Ovary (tissue), 9 donors: ENCODE data around the gene NEURL3. TPM values are rescaled to one million over a fixed set of nuclear protein-coding genes. Genes with fewer than 3 reads are reported as not detected.

Source experiments
- DNase-seq, 5 donors: peaks; one replicate each; pipeline ENCODE4 v3.0.0-alpha.2; 2019 to 2020
- H3K27ac ChIP-seq, 2 donors: fragments of 200-600 bp; one replicate each; pipeline versions ENCODE4 v1.5.1 to v1.8.0; 2019 to 2022
- H3K27me3 ChIP-seq: fragments of 200-600 bp; one replicate; pipeline ENCODE4 v1.8.0; 2022
- H3K36me3 ChIP-seq: fragments of 200-600 bp; sonication (generic); one replicate; pipeline ENCODE4 v1.5.1; 2019
- H3K4me1 ChIP-seq: one replicate; pipeline ENCODE4 v1.8.1; 2013; ENCODE audit warnings: mild to moderate bottlenecking, moderate library complexity; ENCODE audit not compliant: insufficient read depth
- H3K4me3 ChIP-seq: fragments of 200-600 bp; sonication (generic); one replicate; pipeline ENCODE4 v1.5.1; 2017
- H3K9me3 ChIP-seq, 2 donors: fragments of 200-600 bp in 1 of 2; sonication (generic) in 1 of 2; one replicate each; pipeline versions ENCODE4 v1.5.1 to v1.8.1; 2013 to 2019; ENCODE audit warnings: mild to moderate bottlenecking in 1 of 2, moderate library complexity in 1 of 2
- EP300 ChIP-seq: sonication (generic); formaldehyde crosslinking; IDR thresholded peaks from one replicate; pipeline ENCODE4 v1.6.1; 2017; ENCODE audit warnings: antibody characterized with exemption
- POLR2A ChIP-seq: fragments of 450-650 bp; IDR thresholded peaks from one replicate; pipeline ENCODE4 v1.6.1; 2017; ENCODE audit warnings: antibody characterized with exemption, mild to moderate bottlenecking, moderate library complexity
- WGBS, 3 donors: extraction: QIAGEN DNeasy Blood & Tissue Kit in 1 of 3; methylation state at CpG; one replicate each; pipeline versions ENCODE4 v1.1.5 to v1.1.7; 2013 to 2017; 5-methylcytosine and 5-hydroxymethylcytosine counted together
- intact Hi-C, 4 donors: fragments of 100-400 bp; cut with DNase I; formaldehyde crosslinking; loops; one replicate each; pipeline versions ENCODE4 v1.11.0 to v1.15.1; 2022 to 2023
- polyA plus RNA-seq, 2 donors: library from polyadenylated mRNA; stranded (reverse); fragments of 200-250 nt in 1 of 2; fragments of 350-450 nt in 1 of 2; fragmentation: Illumina TruSeq in 1 of 2; extraction: RNeasy Lipid Tissue Mini Kit (QIAGEN cat#74804) in 1 of 2; gene quantifications; one replicate each; pipeline ENCODE4 v1.2.3, GENCODE V29; 2013 to 2014
- total RNA-seq, 7 donors: library from RNA; depleted of rRNA in 2 of 7; stranded (reverse); fragments of >200 nt in 2 of 7; fragmentation: NEBNext Ultra II Directional in 3 of 7; extraction: Animal tissue kit (Norgen Biotek cat#: 25700) in 3 of 7; gene quantifications; one replicate each; pipeline versions ENCODE4 v1.1.0 to v1.2.4, GENCODE V29; 2016 to 2023
- TF ChIP-seq, protein P1 (sequence below), 3 donors: fragments of 450-650 bp in 2 of 3; fragments of 200-600 bp in 1 of 3; IDR thresholded peaks; one replicate each; pipeline versions ENCODE4 v1.5.1 to v1.8.0; 2016 to 2022; ENCODE audit warnings: antibody characterized with exemption in 3 of 3, mild to moderate bottlenecking in 1 of 3
- donor health status: DM: no; HTN: no; CAD: no; lungs with moderate emphysema.
- donor health status: DM: no; HTN: no; CAD: no.
- donor health status: Bipolar disorder and iron deficiency.
- donor health status: DM: yes; HTN: yes; CAD: no.
- donor health status: DM: no; HTN: no; CAD: no.
- donor health status: DM: yes; HTN: yes; CAD: no.

Gene NEURL3
- total and polyA plus RNA-seq, 9 donors = 0.06 TPM; not detected in 8

DNA sequence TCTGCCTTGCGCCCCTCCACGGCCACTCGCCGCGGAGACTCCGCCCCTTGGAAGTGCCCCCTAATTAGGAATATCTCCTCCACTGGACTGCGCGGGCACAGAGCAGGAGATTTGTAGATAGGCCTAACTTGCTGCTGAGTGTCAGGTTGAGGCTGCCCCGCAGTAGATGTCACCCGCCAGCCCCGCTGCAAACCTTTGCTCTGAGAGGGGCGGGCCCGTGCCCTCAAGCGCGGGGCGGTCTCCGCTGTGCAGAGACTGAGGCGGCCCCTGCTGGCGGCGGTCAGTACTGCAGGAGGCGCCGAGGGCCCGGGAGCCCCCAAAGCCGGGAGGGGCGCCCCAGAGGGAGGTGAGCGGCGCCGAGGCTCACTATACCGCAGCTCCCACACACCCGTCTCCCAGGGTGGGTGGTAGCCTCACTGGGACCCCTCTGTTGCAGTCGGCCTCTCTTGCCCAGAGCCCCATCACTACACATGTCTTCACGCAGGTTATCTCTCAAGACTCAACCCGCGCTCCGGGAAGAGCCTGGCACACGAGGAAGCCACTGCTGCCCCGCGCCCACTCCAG, 2.9 kb upstream of the NEURL3 start:
- TF ChIP-seq POLR2A = no peak
- TF ChIP-seq, protein P1, sequence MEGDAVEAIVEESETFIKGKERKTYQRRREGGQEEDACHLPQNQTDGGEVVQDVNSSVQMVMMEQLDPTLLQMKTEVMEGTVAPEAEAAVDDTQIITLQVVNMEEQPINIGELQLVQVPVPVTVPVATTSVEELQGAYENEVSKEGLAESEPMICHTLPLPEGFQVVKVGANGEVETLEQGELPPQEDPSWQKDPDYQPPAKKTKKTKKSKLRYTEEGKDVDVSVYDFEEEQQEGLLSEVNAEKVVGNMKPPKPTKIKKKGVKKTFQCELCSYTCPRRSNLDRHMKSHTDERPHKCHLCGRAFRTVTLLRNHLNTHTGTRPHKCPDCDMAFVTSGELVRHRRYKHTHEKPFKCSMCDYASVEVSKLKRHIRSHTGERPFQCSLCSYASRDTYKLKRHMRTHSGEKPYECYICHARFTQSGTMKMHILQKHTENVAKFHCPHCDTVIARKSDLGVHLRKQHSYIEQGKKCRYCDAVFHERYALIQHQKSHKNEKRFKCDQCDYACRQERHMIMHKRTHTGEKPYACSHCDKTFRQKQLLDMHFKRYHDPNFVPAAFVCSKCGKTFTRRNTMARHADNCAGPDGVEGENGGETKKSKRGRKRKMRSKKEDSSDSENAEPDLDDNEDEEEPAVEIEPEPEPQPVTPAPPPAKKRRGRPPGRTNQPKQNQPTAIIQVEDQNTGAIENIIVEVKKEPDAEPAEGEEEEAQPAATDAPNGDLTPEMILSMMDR (IDR thresholded peaks at IDR 0.05) = peak; percentile 92 to 98 (median 95)
- H3K4me1 ChIP-seq = peaks cover 2% of the 10 kb centered on the region
- DNase-seq = peak; percentile 55 to 83 (median 73)
- peak overlapping the region; percentile 6 for H3K4me3 ChIP-seq
- H3K36me3 ChIP-seq = no peaks in the 10 kb centered on the region
- no peaks in the 10 kb centered on the region for H3K27me3 ChIP-seq
- intact Hi-C loops = loop anchor here (2.0 to 10.0 kb wide), 5 partner anchors 101 to 503 kb away; partner anchors contain the start of gene ASTL (in 3 of the 4)
- H3K9me3 ChIP-seq = no peaks in the 10 kb centered on the region
- H3K27ac ChIP-seq = no peak overlapping the region
- WGBS, 3 donors = 3 to 16% (median 4%) methylated on average over 12 to 38 of the region's 38 CpGs

DNA sequence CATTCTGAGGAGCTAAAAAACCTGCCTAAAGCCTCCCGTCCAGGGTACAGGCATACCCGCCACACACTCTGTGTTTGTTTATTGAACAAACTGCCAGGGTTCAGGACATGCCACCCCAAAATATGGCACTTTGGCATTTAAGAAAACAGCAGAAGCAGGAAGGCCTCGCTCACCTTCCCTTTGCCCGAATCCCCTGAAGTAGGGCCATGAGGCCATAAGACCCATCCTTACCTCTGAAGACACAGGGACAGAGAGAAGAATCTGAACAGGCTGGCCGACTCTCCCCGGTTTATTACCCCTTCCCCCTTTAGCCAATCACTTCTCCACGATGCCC, 1.7 kb upstream of the NEURL3 start:
- intact Hi-C loops = loop anchor here (2.0 to 10.0 kb wide), 5 partner anchors 100 to 502 kb away; partner anchors contain the start of gene ASTL (in 3 of the 4)
- TF ChIP-seq, protein P1 (IDR thresholded peaks at IDR 0.05) = no peak
- TF ChIP-seq POLR2A (no peak), EP300 (no peak)

DNA sequence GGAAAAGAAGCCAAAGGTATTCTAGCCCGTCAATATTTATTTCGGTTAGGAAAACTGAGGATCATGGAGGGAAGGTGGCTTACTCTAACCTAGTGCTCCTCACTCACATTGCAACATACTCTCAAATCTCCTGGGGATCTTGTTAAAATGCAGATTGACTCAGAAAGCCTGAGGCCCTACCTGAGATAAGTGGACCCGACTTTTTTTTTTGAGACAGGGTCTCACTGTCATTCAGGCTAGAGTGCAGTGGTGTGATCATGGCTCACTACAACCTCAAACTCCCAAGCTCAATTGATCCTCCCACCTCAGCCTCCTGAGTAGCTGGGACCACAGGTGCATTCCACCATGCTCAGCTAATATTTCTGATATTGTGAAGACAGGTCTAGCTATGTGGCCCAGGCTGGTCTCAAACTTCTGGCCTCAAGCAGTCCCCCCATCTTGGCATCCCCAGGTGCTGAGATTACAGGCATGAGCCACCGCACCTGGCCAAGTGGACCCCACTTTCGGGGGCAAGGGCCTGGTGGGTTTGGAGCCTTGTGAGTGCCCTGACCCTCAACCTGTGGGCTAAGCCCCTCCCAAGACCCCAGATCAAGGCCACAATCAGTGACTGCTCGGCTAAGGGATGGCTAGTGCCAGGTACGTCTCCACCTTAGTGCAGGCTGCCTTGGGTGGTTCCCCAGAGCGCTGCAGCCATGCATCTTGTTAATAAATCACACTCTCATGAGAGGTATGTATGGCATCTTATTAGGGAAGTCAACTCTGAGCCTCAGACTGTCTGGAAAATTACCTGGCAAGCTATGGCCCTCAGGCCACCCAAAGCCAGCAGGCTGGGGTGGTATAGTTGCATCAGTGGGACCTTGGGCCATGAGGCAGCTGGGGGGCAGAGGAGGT, 1.1 kb upstream of the NEURL3 start:
- TF ChIP-seq EP300 (no peak), POLR2A (no peak)
- TF ChIP-seq, protein P1 (IDR thresholded peaks at IDR 0.05) = no peak
- whole genome bisulfite sequencing, 3 donors = 92 to 96% (median 92%) methylated on average over 8 of the region's 8 CpGs
- no peaks in the 10 kb centered on the region for H3K9me3 ChIP-seq

More for the DNA sequence above, 1.7 kb upstream of the NEURL3 start:
- H3K36me3 ChIP-seq = no peaks in the 10 kb centered on the region
- no peaks in the 10 kb centered on the region for H3K9me3 ChIP-seq
- no peaks in the 10 kb centered on the region for H3K27me3 ChIP-seq
- no peak overlapping the region for H3K4me3 ChIP-seq
- H3K4me1 ChIP-seq = peaks cover 4% of the 10 kb centered on the region
- DNase-seq = no peak
- no peak overlapping the region for H3K27ac ChIP-seq
- 93 to 96% (median 96%) methylated on average over 7 of the region's 7 CpGs for WGBS, 3 donors

DNA sequence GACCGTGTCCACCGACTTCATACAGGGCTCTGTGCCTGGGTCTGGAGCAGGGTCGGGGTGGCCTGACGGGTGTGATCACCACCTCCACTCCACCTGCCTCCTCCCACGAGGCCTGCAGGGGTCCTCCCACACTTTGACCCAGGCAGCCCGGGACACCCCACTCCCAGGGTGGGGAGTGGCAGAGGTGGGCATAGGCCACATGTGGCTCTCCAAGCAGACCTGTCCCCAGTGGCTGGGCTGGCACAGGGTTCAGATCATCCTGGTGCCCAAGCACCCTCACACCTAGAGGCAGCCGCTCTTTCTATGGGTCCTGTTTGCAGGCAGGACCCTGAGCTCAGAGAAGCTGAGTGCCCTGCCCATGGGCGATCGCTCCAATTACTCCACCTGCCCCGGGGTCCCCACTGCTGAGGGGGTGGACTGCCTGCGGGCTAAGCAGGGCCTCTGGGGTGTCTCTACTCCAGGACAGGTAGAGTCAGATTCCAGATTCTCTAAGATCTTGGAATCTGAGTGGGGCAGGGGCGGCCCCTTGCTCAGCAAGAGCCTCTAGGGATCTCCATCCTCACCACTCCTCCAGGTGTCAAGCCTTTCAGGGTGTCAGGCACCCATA, 1.4 kb downstream of the NEURL3 start:
- intact Hi-C loops = loop anchor here in 3 of 4 donors (5.0 to 10.0 kb wide), 3 partner anchors 96 to 499 kb away; partner anchors contain the start of gene ASTL (in 1 of the 3)
- peaks cover 4% of the 10 kb centered on the region for H3K4me1 ChIP-seq
- H3K9me3 ChIP-seq = no peaks in the 10 kb centered on the region
- no peaks in the 10 kb centered on the region for H3K27me3 ChIP-seq
- DNase-seq = no peak
- no peak for TF ChIP-seq EP300
- TF ChIP-seq POLR2A = no peak
- TF ChIP-seq, protein P1 (IDR thresholded peaks at IDR 0.05) = no peak
- 72 to 81% (median 76%) methylated on average over 12 of the region's 12 CpGs for WGBS, 3 donors
- no peak overlapping the region for H3K27ac ChIP-seq
- H3K4me3 ChIP-seq = no peak overlapping the region
- H3K36me3 ChIP-seq = no peaks in the 10 kb centered on the region

More for the DNA sequence above, 1.1 kb upstream of the NEURL3 start:
- no peak for DNase-seq
- H3K27me3 ChIP-seq = no peaks in the 10 kb centered on the region
- no peak overlapping the region for H3K27ac ChIP-seq
- peaks cover 4% of the 10 kb centered on the region for H3K4me1 ChIP-seq
- intact Hi-C loops = loop anchor here (2.0 to 10.0 kb wide), 5 partner anchors 99 to 501 kb away; partner anchors contain the start of gene ASTL (in 3 of the 4)
- no peak overlapping the region for H3K4me3 ChIP-seq
- no peaks in the 10 kb centered on the region for H3K36me3 ChIP-seq
